G401 (cell line): ENCODE measurements around the gene RBM19. TPM values are rescaled to one million over a fixed set of nuclear protein-coding genes. Genes with fewer than 3 reads are reported as not detected.

ENCODE experiments used
- DNase-seq: peaks from one replicate; pipeline ENCODE4 v3.0.0-alpha.2; 2015; ENCODE audit warnings: low spot score
- in situ Hi-C: cut with HindIII; loops from 2 replicates; pipeline ENCODE4 v1.10.0; 2016; ENCODE audit warnings: low sequenced_read_pairs, mixed read lengths
- total RNA-seq: library from RNA; depleted of rRNA; stranded (reverse); fragments of >200 nt; shearing (Covaris generic); gene quantifications from 2 replicates; pipeline ENCODE4 v1.2.3, GENCODE V29; 2014

RBM19 gene
- total RNA-seq, 1 experiment from 2014 or later: 53.9 TPM

DNA sequence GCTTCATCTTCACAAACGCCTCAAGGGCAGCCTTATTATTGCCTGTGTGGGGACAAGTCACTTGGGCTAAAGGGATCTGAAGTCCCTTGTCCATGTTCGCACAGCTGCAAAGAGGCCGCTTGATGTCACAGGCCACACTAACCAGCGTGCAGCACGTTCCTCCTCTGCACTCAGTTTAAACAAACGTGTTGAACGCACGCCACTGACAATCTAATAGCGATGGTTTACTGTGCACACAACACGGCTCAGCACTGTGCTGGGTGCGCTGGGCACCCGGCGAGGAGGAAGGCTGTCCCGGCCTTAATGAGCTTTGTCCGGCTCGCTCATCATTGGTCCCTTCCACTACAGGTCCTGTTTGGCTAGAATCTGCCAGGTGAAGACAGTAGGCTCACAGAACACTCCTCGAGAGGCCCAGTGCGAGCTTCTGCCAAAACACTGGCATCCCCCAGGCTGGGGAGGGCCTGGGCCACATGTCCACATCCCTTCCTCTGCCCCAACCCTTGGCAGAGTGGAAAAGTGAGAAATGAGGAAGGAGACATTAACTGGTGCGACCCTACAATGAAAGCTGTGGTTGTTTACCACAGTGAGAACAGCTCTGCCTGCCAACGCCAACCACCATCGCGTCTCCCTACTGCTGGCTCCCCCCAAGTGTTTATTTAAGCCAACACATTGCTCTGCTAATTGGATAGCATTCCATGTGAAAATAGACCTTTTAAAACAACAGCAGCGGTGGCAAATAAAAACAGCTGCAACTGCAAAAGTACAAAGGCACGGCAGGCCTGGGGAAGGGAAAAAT, 113.2 kb downstream of the RBM19 start:
- DNase-seq: peak; percentile 42
- in situ Hi-C loops: no loop called here

DNA sequence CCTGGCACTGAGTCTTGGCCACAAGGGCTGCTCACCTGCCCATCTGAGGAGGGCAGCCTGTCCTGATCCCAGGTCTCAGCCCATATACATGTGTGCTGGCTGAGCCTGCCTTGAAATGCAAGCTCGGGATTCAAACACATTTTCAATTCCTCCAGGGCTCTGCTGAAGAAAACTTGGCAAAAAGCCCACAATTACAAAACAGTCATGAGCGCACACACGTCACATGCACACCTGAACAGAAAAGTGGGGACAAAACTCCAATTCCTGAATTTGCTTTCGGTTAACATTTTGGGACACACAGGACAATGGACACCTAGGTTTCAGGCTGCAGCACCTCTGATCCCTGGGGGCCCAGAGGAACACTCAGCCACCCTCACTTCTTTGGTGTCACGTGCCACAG, 113.9 kb downstream of the RBM19 start:
- in situ Hi-C loops: no loop called here
- no peak for DNase-seq

DNA sequence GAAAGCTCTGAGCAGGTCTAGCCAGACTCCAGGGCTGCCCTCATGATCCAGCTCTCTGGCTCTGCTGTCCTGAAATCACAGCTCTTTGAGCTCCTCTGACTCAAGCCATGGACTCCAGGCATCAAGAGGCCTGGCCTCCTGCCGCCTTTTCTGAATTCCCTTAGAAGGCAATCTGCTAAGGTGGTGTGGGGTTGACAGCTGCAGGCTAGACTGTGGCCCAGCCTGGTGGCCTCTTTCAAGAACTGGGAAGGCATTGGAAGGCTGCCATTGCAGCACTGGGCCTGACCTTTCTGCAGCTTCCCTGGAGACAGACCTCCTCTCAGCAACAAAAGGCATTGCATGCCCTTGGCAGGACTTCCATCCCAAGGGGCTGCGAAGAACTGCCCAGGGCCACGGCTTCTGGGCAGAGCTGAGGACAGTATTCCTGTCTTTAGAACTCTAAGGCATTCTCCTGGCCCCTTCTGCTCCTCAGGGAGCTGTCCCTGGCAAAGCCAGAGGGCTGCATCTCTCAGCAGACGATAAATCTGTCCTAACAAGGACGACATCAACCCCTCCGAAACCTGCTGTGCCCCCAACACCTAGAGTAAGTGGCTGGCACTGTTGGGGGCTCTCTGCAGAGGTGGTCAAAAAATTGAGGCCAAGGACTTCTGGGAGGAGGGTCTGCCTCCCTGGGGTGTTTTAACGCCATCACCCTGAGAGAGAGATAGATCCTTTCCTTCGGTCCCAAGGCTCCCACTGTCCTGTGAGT, 115.6 kb downstream of the RBM19 start:
- in situ Hi-C loops: no loop called here
- peak; percentile 51 for DNase-seq

DNA sequence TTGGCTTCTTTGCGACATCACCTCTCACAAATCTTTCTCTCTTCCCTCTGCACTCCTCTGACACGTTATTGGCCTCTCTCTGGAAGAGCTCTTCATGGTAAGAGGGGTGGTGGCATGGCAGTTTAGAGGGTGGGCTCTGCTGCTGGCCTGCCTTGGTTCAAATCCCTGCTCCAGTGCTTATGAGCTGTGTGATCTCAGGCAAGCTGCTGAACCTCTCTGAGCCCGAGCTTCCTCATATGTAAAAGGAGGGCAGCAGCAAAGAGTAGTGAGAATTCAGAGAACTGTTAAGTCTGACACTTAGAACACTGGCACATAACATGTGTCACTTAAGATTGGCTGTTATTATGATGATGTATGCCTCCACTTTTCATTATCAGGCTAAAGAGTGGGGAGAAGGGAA, 118.3 kb downstream of the RBM19 start:
- DNase-seq: no peak

DNA sequence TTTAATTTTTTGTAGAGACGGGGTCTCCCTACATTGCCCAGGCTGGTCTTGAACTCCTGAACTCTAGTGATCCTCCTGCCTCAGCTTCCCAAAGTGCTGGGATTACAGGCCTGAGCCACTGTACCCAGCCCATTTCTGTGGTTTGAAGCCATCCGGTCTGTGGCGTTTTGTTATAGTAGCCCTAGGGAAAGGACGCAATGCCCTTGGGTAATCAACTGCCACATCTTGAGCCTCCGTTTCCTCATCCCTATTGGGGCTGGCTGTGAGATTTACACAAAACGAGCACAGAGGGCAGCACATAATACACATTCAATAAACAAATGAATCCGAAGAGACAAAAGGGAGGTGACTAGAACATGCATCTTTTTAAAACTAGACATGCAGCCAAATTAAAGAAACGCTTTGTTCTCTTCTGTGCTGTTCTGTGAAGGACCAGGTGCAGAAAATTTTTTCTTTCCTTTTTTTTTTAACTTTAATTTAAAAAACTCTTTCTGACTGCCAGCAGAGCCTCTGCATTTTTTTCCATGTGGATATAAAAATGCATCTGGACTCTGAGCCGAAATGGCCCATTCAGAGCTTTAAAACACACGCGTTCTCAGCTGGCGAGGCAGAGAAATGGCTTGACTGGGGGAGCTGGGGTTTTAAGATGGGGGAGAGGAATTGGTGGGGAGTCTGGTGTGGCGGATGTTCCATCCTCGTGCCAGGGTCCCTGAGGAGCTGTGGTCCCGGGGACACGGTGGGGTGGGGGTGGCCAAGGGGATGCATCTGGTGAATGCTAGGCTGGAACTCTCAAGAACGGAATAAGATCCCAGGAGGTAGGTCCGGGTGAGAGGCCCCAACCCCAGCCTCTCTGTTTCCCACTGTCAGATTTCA, 119.0 kb downstream of the RBM19 start:
- in situ Hi-C loops: no loop called here
- DNase-seq: no peak

More for the DNA sequence above, 118.3 kb downstream of the RBM19 start:
- in situ Hi-C loops: no loop called here

DNA sequence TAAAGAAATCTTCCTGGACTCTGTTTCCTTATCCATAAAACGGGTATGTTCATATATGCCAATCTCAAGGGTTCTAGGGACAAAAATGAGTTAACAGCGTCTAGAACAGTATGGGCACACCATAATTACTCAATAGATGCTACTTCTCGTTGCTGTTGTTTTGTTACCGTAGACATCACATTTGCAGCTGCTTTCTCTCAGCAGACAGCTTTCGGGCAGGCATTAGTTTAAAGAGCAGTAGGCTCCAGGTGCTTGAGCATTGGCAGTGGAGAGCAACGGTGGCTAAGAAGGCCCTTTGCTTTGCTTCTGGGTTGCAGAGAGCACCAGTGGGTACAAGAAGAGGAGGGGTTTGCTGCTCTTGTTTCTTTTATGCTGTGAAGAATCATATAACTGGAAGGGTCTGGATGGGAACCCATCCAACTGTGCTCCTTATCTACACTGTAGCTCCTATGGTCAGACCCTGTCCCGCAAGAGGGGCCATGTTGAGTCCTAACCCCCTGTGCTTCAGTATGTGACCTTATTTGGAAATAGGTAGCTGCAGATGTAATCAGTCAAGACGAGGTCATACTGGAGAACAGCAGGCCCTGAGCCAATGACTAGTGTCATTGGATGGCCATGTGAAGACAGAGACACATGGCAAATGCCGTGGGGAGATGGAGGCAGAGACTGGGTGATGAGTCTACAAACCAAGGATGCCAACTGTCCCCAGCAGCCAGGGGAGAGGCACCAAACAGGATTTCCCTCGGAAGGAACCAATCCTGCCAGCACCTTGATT, 120.0 kb downstream of the RBM19 start:
- DNase-seq: no peak
- in situ Hi-C loops: no loop called here

DNA sequence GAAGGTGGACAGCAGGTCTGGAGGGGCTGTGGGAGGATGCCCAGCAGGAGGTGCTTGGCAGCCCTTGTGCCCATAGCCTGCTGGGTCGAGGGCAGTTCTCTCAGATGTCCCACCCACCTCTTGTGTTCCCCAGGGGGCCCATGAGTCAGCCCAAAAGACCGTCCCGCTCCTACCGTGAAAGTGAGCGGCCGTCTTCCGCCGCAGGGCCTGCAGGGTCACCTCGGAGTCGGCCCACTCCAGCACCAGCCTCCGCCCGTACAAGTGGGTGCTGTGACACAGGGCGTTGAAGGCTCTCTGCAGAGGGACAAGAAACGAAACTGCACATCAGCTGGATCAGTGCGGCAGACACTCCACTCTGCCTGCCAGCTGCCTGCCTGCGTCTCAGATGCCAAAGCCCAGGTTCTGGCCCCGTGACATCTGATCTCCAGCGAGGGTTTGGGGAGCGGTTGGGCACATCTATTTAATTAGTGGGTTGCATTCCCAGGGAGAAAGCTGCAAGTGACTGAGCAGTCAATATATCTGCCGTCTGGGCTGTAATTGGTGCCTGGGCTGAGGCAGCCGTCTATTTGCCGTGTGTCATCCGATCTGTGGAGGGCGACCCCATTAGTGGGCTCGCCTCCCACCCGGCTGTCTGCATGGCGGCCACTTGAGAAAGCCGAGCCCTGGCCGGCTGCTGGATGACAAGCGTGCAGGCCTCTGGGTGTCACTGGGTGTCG, 121.5 kb downstream of the RBM19 start:
- in situ Hi-C loops: no loop called here
- no peak for DNase-seq

DNA sequence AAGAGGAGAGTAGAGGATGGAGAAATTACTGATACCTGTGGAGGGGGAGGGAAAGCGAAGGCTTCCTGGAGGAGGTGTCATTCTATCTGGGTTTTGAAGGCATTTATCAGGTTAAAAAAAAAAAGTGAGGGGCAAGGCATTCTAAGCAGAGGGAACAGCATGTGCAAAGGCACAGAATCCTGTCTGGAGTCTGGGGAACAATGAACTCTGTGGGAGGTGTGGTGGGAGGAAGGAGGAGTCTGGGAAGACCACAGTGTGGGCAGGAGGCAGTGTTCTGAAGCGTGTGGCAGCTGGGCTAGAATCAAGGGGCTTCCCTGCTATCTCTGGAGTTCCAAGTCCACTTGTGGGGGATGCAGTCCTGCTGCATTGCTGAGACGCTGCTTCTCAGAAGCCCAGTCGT, 123.4 kb downstream of the RBM19 start:
- in situ Hi-C loops: no loop called here
- DNase-seq: no peak

DNA sequence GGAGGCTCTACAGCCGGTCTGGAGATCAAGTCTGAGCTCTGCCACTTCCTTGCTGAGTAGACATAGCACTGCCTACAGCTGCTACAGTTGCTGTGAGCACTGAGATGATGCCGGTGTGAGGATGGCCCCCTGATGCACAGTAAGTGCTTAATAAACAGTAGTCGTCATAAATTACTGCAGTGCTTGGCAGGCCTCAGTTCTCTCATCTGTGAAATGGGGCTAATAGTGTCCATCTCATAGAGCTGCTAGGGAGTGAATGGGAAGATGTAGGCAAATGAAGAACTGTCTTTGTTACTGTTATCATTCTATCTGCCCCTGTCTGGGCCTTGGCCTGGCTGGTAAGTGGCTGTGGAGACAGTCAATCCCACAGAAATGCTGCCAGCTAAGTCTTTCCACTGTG, 124.3 kb downstream of the RBM19 start:
- no peak for DNase-seq

DNA sequence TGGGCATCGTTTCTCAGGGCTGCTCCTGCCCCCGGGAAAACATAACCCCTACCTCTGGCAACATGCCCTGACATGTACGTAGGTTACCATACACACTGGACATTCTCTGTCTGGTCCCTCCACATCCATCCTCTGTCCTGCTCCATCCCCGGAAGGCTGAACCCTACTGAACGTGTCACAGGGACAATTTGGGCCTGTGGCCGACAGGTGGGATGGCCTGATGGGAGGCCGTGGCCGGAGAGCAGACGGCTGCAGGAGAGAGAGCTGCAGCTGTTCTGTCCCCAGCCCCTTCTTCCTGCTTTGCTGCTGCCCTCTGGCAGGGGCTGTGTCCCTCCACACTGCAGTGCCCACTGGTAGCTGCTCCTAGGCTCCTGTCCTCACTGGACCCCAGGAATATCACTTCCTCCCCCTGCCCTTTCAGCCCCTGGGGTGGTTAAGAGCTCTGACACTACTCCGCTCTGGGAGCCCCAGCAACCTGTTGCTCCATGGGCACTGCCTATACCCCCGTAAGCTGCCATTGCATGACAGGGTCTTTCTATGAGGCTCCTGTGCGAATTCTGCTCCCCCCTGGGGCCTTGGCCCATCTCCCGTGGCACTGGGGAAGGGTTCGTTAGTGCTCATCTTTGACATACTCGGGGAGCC, 125.6 kb downstream of the RBM19 start:
- no peak for DNase-seq
- in situ Hi-C loops: no loop called here

More for the DNA sequence above, 124.3 kb downstream of the RBM19 start:
- in situ Hi-C loops: no loop called here

DNA sequence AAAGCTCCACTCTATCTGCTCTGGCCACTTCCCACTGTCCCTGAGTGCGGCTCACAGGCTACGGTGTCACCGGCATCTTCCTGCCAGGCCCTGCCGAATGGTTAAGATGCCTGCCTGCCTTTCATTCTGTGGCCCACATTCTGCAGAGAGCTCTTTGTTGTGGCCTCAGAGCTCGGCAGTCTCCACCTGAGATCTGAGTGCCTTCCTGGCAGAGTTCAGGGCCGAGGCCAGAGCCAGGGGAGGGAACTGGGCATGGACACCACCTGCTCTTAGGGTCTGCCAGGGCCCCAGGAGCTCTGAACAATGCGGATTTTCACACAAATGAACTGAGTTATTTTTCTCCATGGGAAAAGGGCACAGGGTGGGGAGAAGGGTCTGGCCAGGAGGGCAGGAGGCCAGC, 127.2 kb downstream of the RBM19 start:
- DNase-seq: peak; percentile 91
- in situ Hi-C loops: no loop called here

DNA sequence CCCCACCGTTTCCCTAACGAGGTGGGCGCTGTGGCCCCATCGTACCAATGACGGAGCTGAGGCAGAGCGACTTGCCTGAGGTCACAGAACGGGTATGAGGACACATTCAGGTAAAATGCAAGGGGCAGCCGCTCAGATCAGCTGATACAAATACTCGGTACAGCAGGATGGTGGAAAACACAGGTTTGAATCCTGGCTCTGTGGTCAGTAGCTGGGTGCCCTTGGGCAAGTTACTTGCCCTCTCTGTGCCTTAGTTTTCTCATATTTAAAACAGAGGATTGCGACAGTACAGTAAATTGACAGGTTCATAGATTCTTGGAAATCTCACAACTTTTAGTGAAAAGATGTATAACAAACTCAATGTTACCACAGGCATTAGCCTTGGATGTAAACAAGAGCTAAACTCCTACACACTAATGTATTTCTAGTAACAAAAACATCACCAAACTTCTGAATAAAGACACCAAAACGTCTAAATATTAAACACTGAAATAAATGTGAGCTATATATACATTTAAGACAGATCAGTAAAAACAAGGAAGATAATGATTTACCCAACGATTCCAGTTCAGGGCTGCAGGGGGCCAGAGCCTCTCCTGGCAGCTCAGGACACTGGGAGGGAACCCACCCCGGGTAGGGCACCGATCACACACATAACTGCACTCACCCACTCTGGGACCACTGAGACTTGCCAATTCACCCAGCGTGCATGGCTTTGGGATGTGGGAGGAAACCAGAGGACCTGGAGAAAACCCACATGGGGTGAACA, 128.4 kb downstream of the RBM19 start:
- in situ Hi-C loops: no loop called here
- DNase-seq: no peak

DNA sequence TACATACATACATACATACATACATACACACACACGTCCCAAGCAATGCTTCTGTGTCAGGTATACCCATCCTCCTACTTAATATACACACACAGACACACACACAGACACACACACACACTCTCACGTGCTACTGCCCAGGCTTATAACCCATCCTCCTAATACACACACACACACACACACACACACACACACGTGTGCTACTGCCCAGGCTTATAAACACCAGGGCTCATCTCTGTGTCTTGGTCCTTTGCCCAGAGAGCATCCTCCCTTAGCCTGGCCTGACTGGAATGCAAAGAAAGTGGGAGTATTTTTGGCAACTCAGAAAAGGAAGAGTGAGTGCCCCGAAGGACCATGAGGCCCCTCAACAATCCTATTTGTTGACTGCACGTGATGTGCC, 129.0 kb downstream of the RBM19 start:
- in situ Hi-C loops: no loop called here
- no peak for DNase-seq

DNA sequence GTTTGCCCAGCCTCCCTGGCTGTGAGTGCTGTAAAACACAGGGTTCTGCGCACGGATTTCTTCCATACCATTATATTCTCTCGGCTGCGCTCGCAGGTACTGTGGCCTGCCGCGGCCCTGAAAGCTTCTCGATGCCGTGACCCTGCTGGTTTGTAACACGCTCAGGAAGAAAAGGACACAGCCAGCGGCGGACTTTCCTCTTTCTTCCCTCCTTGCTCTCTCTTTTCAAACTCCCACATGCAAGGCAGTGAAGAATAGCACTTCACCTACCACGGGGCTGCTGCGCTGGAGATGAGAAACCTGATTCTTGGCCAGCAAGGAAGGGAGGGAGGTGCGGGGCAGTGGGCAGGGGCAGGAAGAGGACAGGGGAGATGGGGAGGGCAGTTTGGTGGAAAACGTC, 130.2 kb downstream of the RBM19 start:
- no peak for DNase-seq
- in situ Hi-C loops: no loop called here

DNA sequence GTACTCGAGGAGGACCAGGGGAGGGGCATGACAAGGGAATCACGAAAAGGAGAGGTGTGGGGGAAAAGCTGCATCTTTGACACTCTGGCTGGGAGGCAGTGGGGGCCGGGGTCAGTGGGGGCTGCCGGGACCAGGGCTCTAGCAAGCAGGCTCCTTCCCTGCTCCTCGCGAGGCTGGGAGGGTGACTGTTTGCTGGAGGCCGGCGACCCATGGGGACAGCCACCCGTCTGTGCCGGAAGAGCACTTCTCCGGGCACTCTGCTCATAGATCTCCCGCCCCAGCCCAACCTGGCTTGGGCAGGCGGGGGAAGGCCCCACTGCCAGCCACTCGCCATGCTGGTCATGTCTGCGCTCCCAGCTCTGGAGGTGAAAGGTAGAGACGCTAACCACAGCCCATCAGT, 130.7 kb downstream of the RBM19 start:
- in situ Hi-C loops: no loop called here
- DNase-seq: no peak

DNA sequence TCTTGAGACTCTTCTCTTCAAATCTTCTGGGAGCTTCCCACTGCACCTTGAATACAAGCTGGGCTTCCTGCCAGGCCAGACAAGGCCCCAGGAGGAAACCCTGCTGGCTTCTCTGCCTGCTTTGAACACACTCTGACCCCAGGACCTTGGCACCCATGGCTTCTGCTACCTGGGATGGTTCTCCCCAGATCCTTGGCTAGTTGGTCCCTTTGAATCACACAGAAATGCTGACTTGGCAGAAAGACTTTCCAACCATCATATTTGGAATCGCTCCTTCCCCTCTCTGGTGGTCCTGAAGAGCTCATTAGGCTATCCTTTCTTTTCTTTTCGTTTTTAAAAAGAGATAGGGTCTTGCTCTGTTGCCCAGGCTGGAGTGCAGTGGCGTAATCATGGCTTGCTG, 132.7 kb downstream of the RBM19 start:
- in situ Hi-C loops: no loop called here
- DNase-seq: no peak

DNA sequence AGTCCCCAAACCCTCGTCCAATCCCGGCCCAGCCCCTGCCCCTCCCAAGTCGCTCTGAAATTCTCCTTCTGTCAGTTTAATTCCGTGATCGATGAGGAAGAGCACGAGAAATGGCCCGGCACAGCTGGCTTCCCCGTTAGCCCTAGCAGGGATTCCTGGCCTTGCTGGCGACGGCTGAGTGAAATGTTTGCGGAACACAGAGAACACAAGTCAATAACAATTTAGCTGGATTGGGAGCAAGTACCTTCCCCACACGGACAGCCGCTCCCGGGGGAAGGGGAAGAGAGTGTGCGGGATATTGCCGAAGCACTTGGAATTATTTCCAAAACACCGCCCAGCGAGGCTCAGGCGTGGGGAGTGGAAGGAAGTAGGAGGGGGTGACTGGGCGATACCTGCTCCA, 134.6 kb downstream of the RBM19 start:
- in situ Hi-C loops: no loop called here
- no peak for DNase-seq
